ENCODE results near the gene IPO8.

IPO8 gene

DNA sequence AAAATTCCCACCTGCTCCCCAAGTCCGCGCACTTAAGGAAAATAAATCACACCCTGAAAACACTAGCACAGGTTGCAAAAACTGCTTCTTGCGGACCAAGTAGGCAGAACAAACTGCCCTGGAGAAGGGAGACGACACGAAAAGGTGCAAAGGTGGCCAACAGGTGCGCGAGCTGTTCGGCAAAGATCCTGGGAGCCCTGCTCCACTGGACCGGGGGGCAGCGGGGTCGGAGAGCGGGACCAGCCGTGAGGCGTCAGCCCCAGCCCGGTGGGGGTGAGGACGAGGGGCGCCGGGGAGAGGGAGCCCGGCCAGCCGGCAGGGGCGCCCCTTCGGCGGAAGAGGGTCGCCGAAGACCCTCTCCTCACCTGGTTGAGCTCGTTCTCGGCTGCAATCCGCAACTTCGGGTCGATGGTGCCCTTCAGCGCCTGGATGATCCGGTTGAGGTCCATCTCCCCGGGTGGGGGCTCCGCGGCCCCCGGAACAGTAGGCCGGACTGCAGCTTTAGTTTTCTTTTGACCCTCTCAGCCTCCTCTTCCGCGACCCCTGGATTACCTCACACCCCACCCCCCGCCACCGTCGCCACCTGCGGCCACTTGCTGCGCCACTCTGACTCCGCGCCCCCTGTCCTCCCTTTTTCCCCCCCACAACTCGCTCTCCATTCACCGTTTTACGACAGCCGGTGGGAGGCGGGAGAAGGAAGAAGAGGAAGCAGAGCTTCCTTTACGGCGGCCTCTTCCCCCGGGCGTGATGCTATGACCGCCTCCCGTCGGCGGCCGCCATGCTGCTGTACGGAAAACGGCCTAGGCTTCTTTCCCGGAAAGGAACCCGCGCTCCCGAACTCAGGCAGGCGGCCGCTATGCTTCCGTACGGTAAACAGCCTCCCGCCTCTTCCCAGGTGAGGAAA lies at the start of gene IPO8:
Gene IPO8, minus strand, starts transcription at position 671 of the 904 bp plus-strand sequence. Its CDS starts 222 bp downstream, at position 449.
- DNase-seq (ENCODE audit: low spot score) = peak; percentile 92
- TF ChIP-seq, protein P1, sequence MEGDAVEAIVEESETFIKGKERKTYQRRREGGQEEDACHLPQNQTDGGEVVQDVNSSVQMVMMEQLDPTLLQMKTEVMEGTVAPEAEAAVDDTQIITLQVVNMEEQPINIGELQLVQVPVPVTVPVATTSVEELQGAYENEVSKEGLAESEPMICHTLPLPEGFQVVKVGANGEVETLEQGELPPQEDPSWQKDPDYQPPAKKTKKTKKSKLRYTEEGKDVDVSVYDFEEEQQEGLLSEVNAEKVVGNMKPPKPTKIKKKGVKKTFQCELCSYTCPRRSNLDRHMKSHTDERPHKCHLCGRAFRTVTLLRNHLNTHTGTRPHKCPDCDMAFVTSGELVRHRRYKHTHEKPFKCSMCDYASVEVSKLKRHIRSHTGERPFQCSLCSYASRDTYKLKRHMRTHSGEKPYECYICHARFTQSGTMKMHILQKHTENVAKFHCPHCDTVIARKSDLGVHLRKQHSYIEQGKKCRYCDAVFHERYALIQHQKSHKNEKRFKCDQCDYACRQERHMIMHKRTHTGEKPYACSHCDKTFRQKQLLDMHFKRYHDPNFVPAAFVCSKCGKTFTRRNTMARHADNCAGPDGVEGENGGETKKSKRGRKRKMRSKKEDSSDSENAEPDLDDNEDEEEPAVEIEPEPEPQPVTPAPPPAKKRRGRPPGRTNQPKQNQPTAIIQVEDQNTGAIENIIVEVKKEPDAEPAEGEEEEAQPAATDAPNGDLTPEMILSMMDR (IDR thresholded peaks at IDR 0.05) = no peak
- peak within 1 kb of the TSS; percentile 90 for H3K4me3 ChIP-seq
- peak within 1 kb of the TSS; percentile 68 to 87 for H3K27ac ChIP-seq

DNA sequence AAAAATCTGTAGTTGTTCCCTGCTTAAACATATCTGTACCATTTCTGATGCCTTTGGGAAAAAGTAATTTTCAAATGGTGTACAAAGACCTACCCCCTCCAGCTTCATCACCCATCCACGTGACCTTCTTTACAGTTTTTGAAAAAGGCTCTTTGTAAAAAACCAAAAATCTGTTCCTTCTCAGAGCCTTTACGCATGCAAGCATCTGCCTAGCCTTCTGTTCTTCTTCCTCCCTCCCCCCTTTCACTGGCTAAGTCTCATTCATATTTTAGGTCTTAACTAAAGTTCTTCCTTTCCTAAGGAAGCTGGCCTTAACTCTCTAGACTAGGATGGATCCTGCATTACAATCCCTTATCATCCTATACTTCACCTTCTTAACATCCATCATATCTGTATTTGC lies 48.7 kb upstream of the IPO8 start:
- DNase-seq (ENCODE audit: low spot score) = no peak
- Histone ChIP-seq H3K27ac (no peak overlapping the region), H3K4me3 (no peak overlapping the region)
- TF ChIP-seq, protein P1 (IDR thresholded peaks at IDR 0.05) = no peak

DNA sequence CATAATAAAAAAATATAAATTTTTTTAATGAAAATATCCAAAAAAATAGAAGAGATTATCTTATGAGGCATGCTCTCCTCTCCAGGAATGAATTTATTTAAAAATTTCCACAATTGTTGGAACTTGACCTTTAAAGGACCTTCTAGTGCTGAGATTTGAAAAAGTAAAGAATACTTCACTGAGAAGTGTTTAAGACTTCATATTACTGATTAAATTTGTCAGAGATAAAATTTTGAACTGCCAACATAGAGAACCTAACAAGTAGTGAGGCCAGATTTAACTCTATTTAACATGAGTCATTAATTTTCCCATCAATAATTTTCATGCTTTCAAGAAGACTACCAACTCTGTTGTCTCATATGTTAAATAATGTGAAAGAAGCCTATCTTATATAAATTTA lies 44.6 kb upstream of the IPO8 start:
- Histone ChIP-seq H3K4me3 (no peak overlapping the region), H3K27ac (no peak overlapping the region)
- TF ChIP-seq, protein P1 (IDR thresholded peaks at IDR 0.05) = no peak
- no peak for DNase-seq (ENCODE audit: low spot score)

DNA sequence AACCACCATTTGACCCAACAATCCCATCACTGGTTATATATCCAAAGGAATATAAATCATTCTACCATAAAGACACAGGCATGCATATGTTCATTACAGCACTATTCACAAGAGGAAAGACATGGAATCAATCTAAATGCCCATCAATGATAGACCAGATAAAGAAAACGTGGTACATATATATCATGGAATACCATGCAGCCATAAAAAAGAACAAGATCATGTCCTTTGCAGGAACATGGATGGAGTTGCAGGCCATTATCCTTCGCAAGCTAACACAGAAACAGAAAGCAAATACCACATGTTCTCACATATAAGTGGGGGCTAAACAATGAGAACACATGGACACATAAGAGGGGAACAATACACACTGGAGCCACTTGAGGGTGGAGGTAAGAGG lies 43.4 kb upstream of the IPO8 start:
- no peak for DNase-seq (ENCODE audit: low spot score)
- H3K4me3 ChIP-seq = no peak overlapping the region
- no peak overlapping the region for H3K27ac ChIP-seq
- TF ChIP-seq, protein P1 (IDR thresholded peaks at IDR 0.05) = no peak

DNA sequence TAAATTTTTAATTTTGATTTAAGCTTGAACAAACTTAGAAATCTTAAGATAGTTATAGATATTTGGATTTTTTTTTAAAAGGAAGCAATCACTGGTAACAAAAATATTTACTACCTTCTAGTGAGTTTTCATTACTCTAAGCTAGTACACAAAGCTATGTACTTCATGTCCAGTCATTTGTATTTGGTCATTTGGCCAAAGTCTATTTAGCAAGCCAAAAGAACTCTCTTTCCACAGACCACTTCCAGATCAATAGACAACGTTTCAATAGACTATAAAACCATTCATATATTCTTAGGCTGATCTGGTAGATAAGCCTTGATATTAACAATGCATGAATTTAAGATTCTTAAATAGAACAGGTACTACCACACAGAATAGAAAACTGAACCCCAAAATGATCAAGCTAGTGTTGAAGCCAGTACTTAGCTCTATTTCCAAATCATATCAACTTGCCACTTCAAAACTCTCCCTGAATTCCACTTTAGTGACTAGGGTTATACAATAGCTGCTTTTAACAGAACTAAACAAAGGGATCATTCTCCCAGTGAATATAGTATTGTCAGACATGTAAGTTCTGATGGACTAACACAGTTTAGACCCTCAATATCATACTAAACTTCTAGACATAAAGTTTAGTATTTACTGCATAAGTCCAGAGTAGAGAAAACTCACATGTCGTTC lies 37.4 kb upstream of the IPO8 start:
- Histone ChIP-seq H3K27ac (no peak overlapping the region), H3K4me3 (no peak overlapping the region)
- TF ChIP-seq, protein P1 (IDR thresholded peaks at IDR 0.05) = no peak
- no peak for DNase-seq (ENCODE audit: low spot score)

DNA sequence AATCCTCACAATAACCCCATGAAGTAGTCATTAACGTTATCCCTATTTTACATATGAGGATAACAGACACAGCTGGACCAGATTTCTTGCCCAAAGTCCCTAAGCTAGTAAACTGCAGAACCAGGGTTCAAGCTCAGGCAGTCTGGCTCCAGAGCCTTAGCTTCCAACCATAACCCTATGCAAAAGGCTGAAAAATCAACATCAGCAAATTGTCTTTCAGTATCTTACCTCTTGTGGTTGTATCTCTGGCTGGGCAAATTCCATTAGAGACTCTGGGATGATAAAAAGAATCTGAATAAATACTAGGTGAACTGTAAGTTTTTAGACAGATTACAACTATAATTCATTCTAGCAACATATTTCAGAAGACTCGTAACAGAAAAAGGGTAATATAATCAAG lies 34.3 kb upstream of the IPO8 start:
- TF ChIP-seq, protein P1 (IDR thresholded peaks at IDR 0.05) = no peak
- Histone ChIP-seq H3K4me3 (no peak overlapping the region), H3K27ac (no peak overlapping the region)
- DNase-seq (ENCODE audit: low spot score) = no peak

Measured in coronary artery (tissue), 2 donors.